Body of pancreas (tissue), 4 donors: ENCODE results near the gene MYL7.

Experiments used
- CTCF ChIP-seq, 7 experiments: fragments of 450-650 bp in 4 of 7; fragments of 200-600 bp in 3 of 7; sonication (generic) in 3 of 7; IDR thresholded peaks; one replicate each; pipeline ENCODE4 v1.5.1; 2016 to 2019; ENCODE audit warnings: antibody characterized with exemption in 7 of 7
- POLR2A ChIP-seq, 3 donors: fragments of 450-650 bp; IDR thresholded peaks; one replicate each; pipeline ENCODE4 v1.6.1; 2016; ENCODE audit warnings: antibody characterized with exemption in 3 of 3, mild to moderate bottlenecking in 2 of 3

DNA sequence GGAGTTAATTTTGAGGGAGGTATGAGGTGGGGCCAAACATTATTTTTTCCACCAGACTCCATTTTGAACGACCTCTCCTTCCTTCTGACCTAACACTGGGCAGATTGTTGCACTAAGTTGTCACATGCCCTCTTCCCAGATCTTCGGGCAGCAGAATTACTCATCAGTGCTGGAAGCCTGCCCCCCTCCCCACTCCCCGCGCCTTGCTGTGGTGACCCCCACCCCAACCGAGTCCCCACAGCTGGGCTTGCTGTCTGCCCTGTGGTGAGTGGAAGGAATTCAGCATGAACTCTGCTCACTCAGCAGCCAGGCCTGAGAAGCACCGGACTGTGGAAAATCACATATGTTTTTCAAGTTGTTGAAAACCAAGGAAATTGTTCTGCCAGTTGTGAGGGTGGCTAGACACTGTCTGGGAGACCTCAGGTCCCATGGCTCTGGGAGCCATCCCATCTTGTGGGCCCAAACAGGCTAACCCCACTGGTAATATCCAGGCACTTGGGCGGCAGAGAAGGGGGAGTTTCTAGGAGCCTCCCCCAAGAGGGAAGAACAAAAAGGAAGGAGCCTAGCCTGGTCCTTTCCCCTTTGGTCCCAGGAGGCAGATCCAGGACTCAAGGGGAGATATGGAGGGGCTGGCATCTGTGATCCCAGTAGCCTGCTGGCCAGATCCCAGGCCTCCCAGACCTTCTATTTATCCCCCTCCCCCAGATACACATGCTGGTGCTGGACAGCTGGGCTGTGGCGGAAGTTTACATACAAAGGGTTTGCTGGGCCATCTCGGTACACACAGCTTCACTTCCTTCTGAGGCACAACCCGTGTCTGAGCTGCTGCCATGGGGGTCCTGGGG lies 40.5 kb downstream of the MYL7 start:
- TF ChIP-seq CTCF (IDR thresholded peaks at IDR 0.05) (no peak), POLR2A (IDR thresholded peaks at IDR 0.05) (no peak)
